Naive thymus-derived CD4-positive, alpha-beta T cell (primary cell): ENCODE measurements around the gene SULF2. TPM values are rescaled to one million over a fixed set of nuclear protein-coding genes. Genes with fewer than 3 reads are reported as not detected.
A peak's percentile ranks its signal among the peaks of the same experiment; 100 is the strongest.

Source experiments
- ATAC-seq: fragments of 150-1000 bp; cut with Tn5 transposase; 2 replicates; pipeline ENCODE4 v1.10.0; 2021; ENCODE audit warnings: mild to moderate bottlenecking, moderate library complexity
- CTCF ChIA-PET: fragments of 350-600 bp; sonication (Branson Sonifier 250); formaldehyde crosslinking; loops from one replicate; lab custom pipeline; 2021; ENCODE audit warnings: antibody characterized with exemption; lab: Charles Lee
- POLR2A ChIA-PET: fragments of 350-600 bp; sonication (Branson Sonifier 250); formaldehyde crosslinking; loops from one replicate; lab custom pipeline; 2021; ENCODE audit warnings: antibody characterized with exemption, inconsistent platforms; lab: Charles Lee
- DNase-seq, 9 donors: peaks; one replicate each; pipeline versions ENCODE4 v3.0.0 to v3.0.0-alpha.2; 2020 to 2022; ENCODE audit warnings: mixed read lengths in 1 of 9
- H3K27ac ChIP-seq: one replicate; pipeline ENCODE4 v1.7.0; 2013; ENCODE audit warnings: mild to moderate bottlenecking, low read depth, low read length, moderate library complexity
- H3K27me3 ChIP-seq, 2 donors: one replicate each; pipeline ENCODE4 v1.7.0; 2013; ENCODE audit warnings: low read length in 2 of 2, mild to moderate bottlenecking in 2 of 2, moderate library complexity in 2 of 2; ENCODE audit not compliant: control insufficient read depth in 2 of 2, insufficient read depth in 2 of 2
- H3K36me3 ChIP-seq, 3 experiments: 1 replicate in 2 of 3; 2 replicates in 1 of 3; pipeline ENCODE4 v1.7.0; 2013; ENCODE audit warnings: low read length in 3 of 3, mild to moderate bottlenecking in 3 of 3, moderate library complexity in 1 of 3; ENCODE audit not compliant: insufficient read depth in 3 of 3, control insufficient read depth in 2 of 3
- H3K4me1 ChIP-seq, 2 donors: one replicate each; pipeline ENCODE4 v1.7.0; 2013; ENCODE audit warnings: low read length in 2 of 2, mild to moderate bottlenecking in 2 of 2, moderate library complexity in 1 of 2; ENCODE audit not compliant: control insufficient read depth in 2 of 2, insufficient read depth in 2 of 2
- H3K4me3 ChIP-seq: 2 replicates; pipeline ENCODE4 v1.7.0; 2013; ENCODE audit warnings: mild to moderate bottlenecking, low read length
- H3K9me3 ChIP-seq, 3 experiments: 1 replicate in 2 of 3; 2 replicates in 1 of 3; pipeline ENCODE4 v1.7.0; 2013; ENCODE audit warnings: low read length in 3 of 3; ENCODE audit not compliant: control insufficient read depth in 2 of 3
- H3K27ac Mint-ChIP-seq, 9 donors: one replicate each; pipeline ENCODE4 v1.8.0; 2020 to 2022; ENCODE audit warnings: mixed read lengths in 9 of 9, mild to moderate bottlenecking in 8 of 9, moderate library complexity in 5 of 9, inconsistent platforms in 2 of 9
- H3K27me3 Mint-ChIP-seq, 5 donors: one replicate each; pipeline ENCODE4 v1.8.0; 2021 to 2022; ENCODE audit warnings: mixed read lengths in 5 of 5, mild to moderate bottlenecking in 1 of 5
- H3K36me3 Mint-ChIP-seq, 5 donors: one replicate each; pipeline ENCODE4 v1.8.0; 2020 to 2022; ENCODE audit warnings: mixed read lengths in 5 of 5, mild to moderate bottlenecking in 3 of 5, inconsistent platforms in 1 of 5
- H3K4me1 Mint-ChIP-seq, 7 donors: one replicate each; pipeline ENCODE4 v1.8.0; 2020 to 2022; ENCODE audit warnings: mixed read lengths in 7 of 7, mild to moderate bottlenecking in 3 of 7, inconsistent platforms in 1 of 7
- H3K4me3 Mint-ChIP-seq, 10 donors: one replicate each; pipeline ENCODE4 v1.8.0; 2020 to 2022; ENCODE audit warnings: mild to moderate bottlenecking in 10 of 10, mixed read lengths in 10 of 10, moderate library complexity in 6 of 10, inconsistent platforms in 2 of 10
- H3K9me3 Mint-ChIP-seq, 11 donors: one replicate each; pipeline ENCODE4 v1.8.0; 2020 to 2022; ENCODE audit warnings: mixed read lengths in 11 of 11, mild to moderate bottlenecking in 4 of 11, inconsistent platforms in 1 of 11, moderate library complexity in 1 of 11
- intact Hi-C, 2 donors: fragments of 100-400 bp; cut with micrococcal nuclease; formaldehyde crosslinking; loops; one replicate each; pipeline ENCODE4 v1.15.1; 2023
- polyA plus RNA-seq, 2 donors: library from polyadenylated mRNA; unstranded; fragments of 300-500 nt; fragmentation: Illumina TruSeq; gene quantifications; one replicate each; pipeline ENCODE4 v1.2.3, GENCODE V29; 2021
- total RNA-seq, 6 experiments: library from RNA in 5 of 6; stranded (reverse) in 5 of 6; gene quantifications; 1 replicate in 5 of 6; 2 replicates in 1 of 6; pipeline ENCODE4 v1.2.3 and lab custom pipeline; 2021 to 2026

SULF2 gene
- total and polyA plus RNA-seq, 7 experiments from 2014 or later = 0.43 to 133 (median 1.5) TPM

- peaks cover 0 to 14% of the 10 kb centered on the region in 2 donors for H3K27me3 ChIP-seq
- H3K4me3 ChIP-seq = no peak overlapping the region
- H3K9me3 ChIP-seq = no peaks in the 10 kb centered on the region
- peaks cover 7 to 23% (median 17%) of the 10 kb centered on the region in 7 donors for H3K4me1 Mint-ChIP-seq
- ChIA-PET POLR2A (no interaction called here), CTCF (no interaction called here)
- H3K4me3 Mint-ChIP-seq = peak overlapping the region; percentile 51 to 87 (median 78)
- H3K9me3 Mint-ChIP-seq = no peaks in the 10 kb centered on the region
- H3K36me3 Mint-ChIP-seq = peaks cover 0 to 3% (median 0%) of the 10 kb centered on the region in 5 donors
- peak overlapping the region in 1 of 9 donors; percentile 5 for H3K27ac Mint-ChIP-seq
- no peak for DNase-seq
- H3K27me3 Mint-ChIP-seq = peaks cover 64 to 77% (median 71%) of the 10 kb centered on the region in 5 donors
- intact Hi-C loops = loop anchor here (1.0 to 10.0 kb wide), 3 partner anchors 61 to 839 kb away; no protein-coding TSS in a partner anchor
- H3K27ac ChIP-seq = no peak overlapping the region
- H3K4me1 ChIP-seq = no peaks in the 10 kb centered on the region
- no peaks in the 10 kb centered on the region for H3K36me3 ChIP-seq
- ATAC-seq = peak; percentile 63
Measured at GRCh38 chr20:47785854-47786764, 828 bp upstream of the SULF2 start.

- ChIA-PET POLR2A (no interaction called here), CTCF (interaction anchor here (0.6 kb wide), 1 partner anchor 411 kb away, joined by 3 read pairs; no protein-coding TSS in a partner anchor)
- no peak overlapping the region for H3K4me3 ChIP-seq
- no peak overlapping the region for H3K27ac ChIP-seq
- H3K4me1 Mint-ChIP-seq = peaks cover 7 to 23% (median 17%) of the 10 kb centered on the region in 7 donors
- no peaks in the 10 kb centered on the region for H3K4me1 ChIP-seq
- DNase-seq (no peak), ATAC-seq (peak; percentile 8)
- H3K9me3 Mint-ChIP-seq = no peaks in the 10 kb centered on the region
- peaks cover 0 to 3% (median 0%) of the 10 kb centered on the region in 5 donors for H3K36me3 Mint-ChIP-seq
- peaks cover 0 to 14% of the 10 kb centered on the region in 2 donors for H3K27me3 ChIP-seq
- peaks cover 52 to 67% (median 60%) of the 10 kb centered on the region in 5 donors for H3K27me3 Mint-ChIP-seq
- no peaks in the 10 kb centered on the region for H3K36me3 ChIP-seq
- no peak overlapping the region for H3K27ac Mint-ChIP-seq
- no peaks in the 10 kb centered on the region for H3K9me3 ChIP-seq
- peak overlapping the region in 5 of 10 donors; percentile 27 to 76 (median 63) for H3K4me3 Mint-ChIP-seq
- intact Hi-C loops = loop anchor here in 1 of 2 donors (10.0 kb wide), 1 partner anchor 840 kb away; no protein-coding TSS in a partner anchor
Measured at GRCh38 chr20:47784599-47785310, 526 bp downstream of the SULF2 start.

GRCh38 chr20:47783828-47784598 is 1.3 kb downstream of the SULF2 start:
- Mint-ChIP-seq H3K9me3 (no peaks in the 10 kb centered on the region), H3K27ac (no peak overlapping the region), H3K27me3 (peaks cover 47 to 64% (median 55%) of the 10 kb centered on the region in 5 donors), H3K4me1 (peaks cover 7 to 23% (median 18%) of the 10 kb centered on the region in 7 donors), H3K36me3 (peaks cover 0 to 6% (median 0%) of the 10 kb centered on the region in 5 donors), H3K4me3 (peak overlapping the region in 9 of 10 donors; percentile 0 to 76 (median 51))
- ATAC-seq (no peak), DNase-seq (no peak)
- Histone ChIP-seq H3K27me3 (peaks cover 0 to 14% of the 10 kb centered on the region in 2 donors), H3K9me3 (no peaks in the 10 kb centered on the region), H3K36me3 (no peaks in the 10 kb centered on the region), H3K4me3 (no peak overlapping the region), H3K27ac (no peak overlapping the region), H3K4me1 (no peaks in the 10 kb centered on the region)
- ChIA-PET CTCF (interaction anchor here (0.6 kb wide), 1 partner anchor 411 kb away, joined by 3 read pairs; no protein-coding TSS in a partner anchor), POLR2A (no interaction called here)
- intact Hi-C loops = loop anchor here in 1 of 2 donors (10.0 kb wide), 1 partner anchor 841 kb away; no protein-coding TSS in a partner anchor

GRCh38 chr20:47782920-47783552 is 2.2 kb downstream of the SULF2 start:
- no peaks in the 10 kb centered on the region for H3K36me3 ChIP-seq
- no peaks in the 10 kb centered on the region for H3K9me3 ChIP-seq
- CTCF ChIA-PET = no interaction called here
- no peak overlapping the region for H3K27ac Mint-ChIP-seq
- H3K4me3 Mint-ChIP-seq = peak overlapping the region in 3 of 10 donors; percentile 29 to 73 (median 47)
- H3K4me1 Mint-ChIP-seq = peaks cover 7 to 23% (median 18%) of the 10 kb centered on the region in 7 donors
- peaks cover 40 to 56% (median 45%) of the 10 kb centered on the region in 5 donors for H3K27me3 Mint-ChIP-seq
- DNase-seq = no peak
- H3K27me3 ChIP-seq = peaks cover 0 to 14% of the 10 kb centered on the region in 2 donors
- no peak overlapping the region for H3K27ac ChIP-seq
- H3K4me3 ChIP-seq = no peak overlapping the region
- H3K4me1 ChIP-seq = no peaks in the 10 kb centered on the region
- H3K9me3 Mint-ChIP-seq = peaks cover 0 to 2% (median 0%) of the 10 kb centered on the region in 11 donors
- H3K36me3 Mint-ChIP-seq = peaks cover 0 to 6% (median 0%) of the 10 kb centered on the region in 5 donors
- intact Hi-C loops = loop anchor here in 1 of 2 donors (10.0 kb wide), 1 partner anchor 842 kb away; no protein-coding TSS in a partner anchor
- POLR2A ChIA-PET = no interaction called here
- ATAC-seq = no peak

GRCh38 chr20:47782076-47782475 is 3.2 kb downstream of the SULF2 start:
- CTCF ChIA-PET = no interaction called here

More at GRCh38 chr20:47782076-47782475, 3.2 kb downstream of the SULF2 start:
- no peaks in the 10 kb centered on the region for H3K36me3 ChIP-seq
- Mint-ChIP-seq H3K36me3 (peaks cover 0 to 9% (median 2%) of the 10 kb centered on the region in 5 donors), H3K27ac (no peak overlapping the region), H3K27me3 (peaks cover 36 to 48% (median 38%) of the 10 kb centered on the region in 5 donors), H3K4me1 (peaks cover 7 to 22% (median 18%) of the 10 kb centered on the region in 7 donors), H3K4me3 (no peak overlapping the region), H3K9me3 (peaks cover 0 to 5% (median 0%) of the 10 kb centered on the region in 11 donors)
- peaks cover 0 to 14% of the 10 kb centered on the region in 2 donors for H3K27me3 ChIP-seq
- H3K27ac ChIP-seq = no peak overlapping the region
- H3K4me3 ChIP-seq = no peak overlapping the region
- POLR2A ChIA-PET = no interaction called here
- no peaks in the 10 kb centered on the region for H3K4me1 ChIP-seq
- no peak for DNase-seq
- intact Hi-C loops = loop anchor here in 1 of 2 donors (10.0 kb wide), 1 partner anchor 843 kb away; no protein-coding TSS in a partner anchor
- ATAC-seq = no peak
- H3K9me3 ChIP-seq = no peaks in the 10 kb centered on the region
